HepG2 (cell line): Measurements from ENCODE around the gene VAV2. TPM values are rescaled to one million over a fixed set of nuclear protein-coding genes. Genes with fewer than 3 reads are reported as not detected.

Experiments used
- ARID4A ChIP-seq: sonication (generic); formaldehyde crosslinking; IDR thresholded peaks from 2 replicates; pipeline ENCODE4 v1.5.0; 2020; ENCODE audit warnings: mild to moderate bottlenecking, missing genetic modification reagents, borderline replicate concordance
- KLF11 ChIP-seq: IDR thresholded peaks from 2 replicates; pipeline ENCODE4 v1.6.1; 2016; ENCODE audit warnings: missing compliant biosample characterization
- MAX ChIP-seq: IDR thresholded peaks from 2 replicates; pipeline ENCODE4 v1.6.1; 2012; ENCODE audit warnings: inconsistent platforms
- RELA ChIP-seq: sonication (generic); formaldehyde crosslinking; IDR thresholded peaks from 2 replicates; pipeline ENCODE4 v1.4.0; 2020; ENCODE audit warnings: missing genetic modification reagents
- SNAPC4 ChIP-seq: sonication (generic); formaldehyde crosslinking; IDR thresholded peaks from 2 replicates; pipeline ENCODE4 v1.4.0; 2020; ENCODE audit warnings: mild to moderate bottlenecking, missing genetic modification reagents
- SP1 ChIP-seq, 2 experiments: fragments of 450-650 bp in 1 of 2; sonication (generic) in 1 of 2; formaldehyde crosslinking in 1 of 2; IDR thresholded peaks; 2 replicates each; pipeline versions ENCODE4 v1.4.0 to v1.6.1; 2016 to 2020; ENCODE audit warnings: missing genetic modification reagents in 1 of 2
- SP5 ChIP-seq: IDR thresholded peaks from 2 replicates; pipeline ENCODE4 v1.6.1; 2016; ENCODE audit warnings: low read depth, borderline replicate concordance
- THYN1 ChIP-seq: sonication (generic); formaldehyde crosslinking; IDR thresholded peaks from 2 replicates; pipeline ENCODE4 v1.8.1; 2023; ENCODE audit warnings: low read depth, mild to moderate bottlenecking, moderate library complexity, missing genetic modification reagents, borderline replicate concordance
- WIZ ChIP-seq: sonication (generic); formaldehyde crosslinking; IDR thresholded peaks from 2 replicates; pipeline ENCODE4 v1.5.1; 2020; ENCODE audit warnings: mild to moderate bottlenecking, missing genetic modification reagents
- YEATS4 ChIP-seq: sonication (generic); formaldehyde crosslinking; IDR thresholded peaks from 2 replicates; pipeline ENCODE4 v1.4.0; 2020; ENCODE audit warnings: missing genetic modification reagents, borderline replicate concordance
- ZBTB37 ChIP-seq: sonication (generic); formaldehyde crosslinking; IDR thresholded peaks from 2 replicates; pipeline ENCODE4 v1.4.0; 2020; ENCODE audit warnings: mild to moderate bottlenecking, missing genetic modification reagents
- ZEB1 ChIP-seq: IDR thresholded peaks from 2 replicates; pipeline ENCODE4 v1.6.1; 2012; ENCODE audit warnings: mild to moderate bottlenecking, low read depth, inconsistent platforms; ENCODE audit not compliant: insufficient replicate concordance
- ZNF350 ChIP-seq: sonication (generic); formaldehyde crosslinking; IDR thresholded peaks from 2 replicates; pipeline ENCODE4 v1.4.0; 2020; ENCODE audit warnings: mild to moderate bottlenecking, low read depth, missing genetic modification reagents, borderline replicate concordance
- ZNF501 ChIP-seq: sonication (generic); formaldehyde crosslinking; IDR thresholded peaks from 2 replicates; pipeline ENCODE4 v1.5.1; 2020; ENCODE audit warnings: mild to moderate bottlenecking, moderate library complexity, missing genetic modification reagents
- ZNF572 ChIP-seq: sonication (generic); formaldehyde crosslinking; IDR thresholded peaks from 2 replicates; pipeline ENCODE4 v1.5.1; 2020; ENCODE audit warnings: mild to moderate bottlenecking, missing genetic modification reagents
- ZNF709 ChIP-seq: sonication (generic); formaldehyde crosslinking; IDR thresholded peaks from 2 replicates; pipeline ENCODE4 v1.5.0; 2020; ENCODE audit warnings: mild to moderate bottlenecking, missing genetic modification reagents
- ZNF782 ChIP-seq: sonication (generic); formaldehyde crosslinking; IDR thresholded peaks from 2 replicates; pipeline ENCODE4 v1.4.0; 2020; ENCODE audit warnings: missing genetic modification reagents, mild to moderate bottlenecking, borderline replicate concordance
- polyA plus RNA-seq, 8 experiments: library from polyadenylated mRNA; depleted of rRNA in 3 of 8; stranded (reverse) in 7 of 8; unstranded in 1 of 8; fragments of >200 nt; fragmentation: Illumina TruSeq in 4 of 8; extraction: Trizol in 4 of 8; gene quantifications; 2 replicates each; pipeline versions ENCODE4 v1.2.1 to v1.2.3, GENCODE V29; 2011 to 2016; ENCODE audit warnings: low read depth in 4 of 8, missing spikeins in 1 of 8, mixed read lengths in 1 of 8; ENCODE audit not compliant: insufficient read depth in 1 of 8
- total RNA-seq, 5 experiments: library from RNA; depleted of rRNA; stranded (reverse); fragments of >200 nt; fragmentation: Illumina TruSeq; extraction: Trizol; gene quantifications; 2 replicates each; pipeline ENCODE4 v1.2.3, GENCODE V29; 2016; ENCODE audit warnings: low read depth in 1 of 5

The VAV2 gene
- total and polyA plus RNA-seq, 2 of the 13 experiments (the other 11 are each of a cell fraction or from before 2014, with no cell fraction given), result 22.5 to 22.9 TPM

GRCh38 chr9:133992780-133993634 is 883 bp upstream of the VAV2 start (continued):
- TF ChIP-seq ZNF350 (CRISPR knock-in tag) (peak; percentile 61), ZEB1 (peak; percentile 77), YEATS4 (CRISPR knock-in tag) (peak; percentile 48), RELA (CRISPR knock-in tag) (peak; percentile 51; the same call in 1 of the 2 replicates), KLF11 (CRISPR knock-in tag) (peak; percentile 33; the same call in 1 of the 2 replicates), SP5 (CRISPR knock-in tag) (no peak), THYN1 (CRISPR knock-in tag) (no peak), SNAPC4 (0 out of 2 replicates have a peak, but pooled peaks have one; percentile 53), ZNF782 (CRISPR knock-in tag) (peak; percentile 88; the same call in 1 of the 2 replicates), ZNF572 (CRISPR knock-in tag) (peak; percentile 27; the same call in 1 of the 2 replicates), ARID4A (CRISPR knock-in tag) (peak; percentile 83), ZNF501 (CRISPR knock-in tag) (peak; percentile 82), MAX (peak; percentile 50; the same call in 1 of the 2 replicates), ZBTB37 (CRISPR knock-in tag) (no peak), SP1 (IDR thresholded peaks at IDR 0.05) (no peak), SP1 (CRISPR knock-in tag; IDR thresholded peaks at IDR 0.05) (peak; percentile 42; the same call in 1 of the 2 replicates), WIZ (CRISPR knock-in tag) (no peak), ZNF709 (CRISPR knock-in tag) (peak; percentile 79)
